ENCODE measurements around the gene NTSR2. TPM values are rescaled to one million over a fixed set of nuclear protein-coding genes. Genes with fewer than 3 reads are reported as not detected.

The NTSR2 gene
- total and polyA plus RNA-seq, 2 donors from 2014 or later: not detected

DNA sequence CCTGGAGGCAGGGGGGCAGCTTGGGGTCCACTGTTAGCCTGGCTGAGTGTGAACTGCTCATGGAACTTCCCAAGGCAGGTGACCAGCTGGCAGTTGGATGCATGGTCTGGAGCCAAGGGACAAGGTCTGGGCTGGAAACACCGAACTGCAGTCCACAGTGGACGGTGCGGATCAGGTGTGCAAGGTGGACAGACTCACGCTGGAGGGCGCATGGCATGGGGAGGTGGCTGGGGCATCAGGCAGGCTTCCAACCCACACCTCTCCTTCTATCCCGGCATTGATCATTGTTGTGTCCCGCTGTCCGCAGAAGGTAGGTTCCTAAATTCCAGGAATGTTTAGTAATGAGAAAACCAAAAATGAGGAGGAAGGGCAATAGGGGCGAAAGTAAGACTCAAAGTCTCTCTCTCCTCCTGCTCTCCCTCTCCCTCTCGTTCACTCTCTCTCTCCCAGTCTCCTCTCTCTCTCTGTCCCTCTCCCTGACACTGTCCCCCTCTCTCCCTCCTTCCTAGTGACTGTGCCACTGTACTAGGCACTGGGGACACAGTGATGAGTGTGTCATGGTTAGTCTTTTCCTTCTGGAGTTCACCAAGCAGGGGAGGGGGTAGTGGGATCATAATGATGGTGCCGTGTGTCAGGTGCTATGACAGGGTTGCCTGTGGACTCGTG, 46.1 kb upstream of the NTSR2 start:
- DNase-seq (no peak), FAIRE-seq (no peak)
- Histone ChIP-seq H3K4me3 (ENCODE audit: low read length in 3 of 3) (no peak overlapping the region), H3K36me3 (ENCODE audit: control insufficient read depth in 2 of 3, insufficient read depth in 3 of 3, low read length in 3 of 3) (no peaks in the 10 kb centered on the region), H3K4me1 (ENCODE audit: control insufficient read depth in 2 of 3, insufficient read depth in 2 of 3, low read depth in 1 of 3, low read length in 3 of 3) (peaks cover 0 to 1% (median 0%) of the 10 kb centered on the region in 3 donors), H3K27ac (ENCODE audit: low read depth in 2 of 2, low read length in 2 of 2) (no peak overlapping the region), H3K27me3 (ENCODE audit: control insufficient read depth, insufficient read depth, low read length) (no peaks in the 10 kb centered on the region), H3K9ac (ENCODE audit: low read length in 3 of 3) (no peak overlapping the region), H3K9me3 (ENCODE audit: control insufficient read depth in 2 of 3, insufficient read depth in 1 of 3, low read length in 3 of 3) (no peaks in the 10 kb centered on the region)
- TF ChIP-seq, protein P1, sequence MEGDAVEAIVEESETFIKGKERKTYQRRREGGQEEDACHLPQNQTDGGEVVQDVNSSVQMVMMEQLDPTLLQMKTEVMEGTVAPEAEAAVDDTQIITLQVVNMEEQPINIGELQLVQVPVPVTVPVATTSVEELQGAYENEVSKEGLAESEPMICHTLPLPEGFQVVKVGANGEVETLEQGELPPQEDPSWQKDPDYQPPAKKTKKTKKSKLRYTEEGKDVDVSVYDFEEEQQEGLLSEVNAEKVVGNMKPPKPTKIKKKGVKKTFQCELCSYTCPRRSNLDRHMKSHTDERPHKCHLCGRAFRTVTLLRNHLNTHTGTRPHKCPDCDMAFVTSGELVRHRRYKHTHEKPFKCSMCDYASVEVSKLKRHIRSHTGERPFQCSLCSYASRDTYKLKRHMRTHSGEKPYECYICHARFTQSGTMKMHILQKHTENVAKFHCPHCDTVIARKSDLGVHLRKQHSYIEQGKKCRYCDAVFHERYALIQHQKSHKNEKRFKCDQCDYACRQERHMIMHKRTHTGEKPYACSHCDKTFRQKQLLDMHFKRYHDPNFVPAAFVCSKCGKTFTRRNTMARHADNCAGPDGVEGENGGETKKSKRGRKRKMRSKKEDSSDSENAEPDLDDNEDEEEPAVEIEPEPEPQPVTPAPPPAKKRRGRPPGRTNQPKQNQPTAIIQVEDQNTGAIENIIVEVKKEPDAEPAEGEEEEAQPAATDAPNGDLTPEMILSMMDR (IDR thresholded peaks at IDR 0.05; ENCODE audit: borderline replicate concordance, extremely low read depth, insufficient read depth): no peak
- intact Hi-C loops (cut with DNase I): no loop called here

DNA sequence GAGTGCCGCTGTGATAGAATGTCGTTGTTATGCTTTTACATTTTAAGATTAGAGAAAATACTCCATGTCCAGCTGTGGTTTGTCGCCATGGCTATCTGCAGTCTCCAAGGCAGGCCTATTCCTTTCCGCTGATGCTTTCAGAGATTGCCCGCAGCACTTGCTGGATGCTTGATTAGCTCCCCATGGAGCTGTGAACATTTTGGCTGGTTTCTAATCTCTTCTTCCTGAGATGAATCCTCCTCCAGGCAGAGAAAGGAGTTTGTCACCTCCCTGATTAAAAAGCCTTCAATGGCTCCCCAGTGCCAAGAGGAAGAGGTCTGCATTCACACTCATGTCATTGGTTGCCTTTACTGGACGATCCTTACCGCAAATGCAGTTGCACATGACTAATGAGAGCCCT, 43.8 kb upstream of the NTSR2 start:
- FAIRE-seq: no peak
- H3K27me3 ChIP-seq (ENCODE audit: control insufficient read depth, insufficient read depth, low read length): no peaks in the 10 kb centered on the region
- DNase-seq: no peak
- H3K9me3 ChIP-seq (ENCODE audit: control insufficient read depth in 2 of 3, insufficient read depth in 1 of 3, low read length in 3 of 3): no peaks in the 10 kb centered on the region
- peaks cover 0 to 6% (median 0%) of the 10 kb centered on the region in 3 donors for H3K4me1 ChIP-seq (ENCODE audit: control insufficient read depth in 2 of 3, insufficient read depth in 2 of 3, low read depth in 1 of 3, low read length in 3 of 3)
- H3K4me3 ChIP-seq (ENCODE audit: low read length in 3 of 3): no peak overlapping the region
- no peaks in the 10 kb centered on the region for H3K36me3 ChIP-seq (ENCODE audit: control insufficient read depth in 2 of 3, insufficient read depth in 3 of 3, low read length in 3 of 3)
- H3K9ac ChIP-seq (ENCODE audit: low read length in 3 of 3): no peak overlapping the region
- intact Hi-C loops (cut with DNase I): no loop called here
- no peak overlapping the region for H3K27ac ChIP-seq (ENCODE audit: low read depth in 2 of 2, low read length in 2 of 2)
- TF ChIP-seq, protein P1 (IDR thresholded peaks at IDR 0.05; ENCODE audit: borderline replicate concordance, extremely low read depth, insufficient read depth): no peak

GRCh38 chr2:11712866-11713265, 42.9 kb upstream of the NTSR2 start:
- FAIRE-seq: no peak
- H3K27ac ChIP-seq (ENCODE audit: low read depth in 2 of 2, low read length in 2 of 2): no peak overlapping the region
- H3K4me3 ChIP-seq (ENCODE audit: low read length in 3 of 3): no peak overlapping the region
- TF ChIP-seq, protein P1 (IDR thresholded peaks at IDR 0.05; ENCODE audit: borderline replicate concordance, extremely low read depth, insufficient read depth): no peak
- no peaks in the 10 kb centered on the region for H3K9me3 ChIP-seq (ENCODE audit: control insufficient read depth in 2 of 3, insufficient read depth in 1 of 3, low read length in 3 of 3)
- H3K27me3 ChIP-seq (ENCODE audit: control insufficient read depth, insufficient read depth, low read length): no peaks in the 10 kb centered on the region
- H3K9ac ChIP-seq (ENCODE audit: low read length in 3 of 3): no peak overlapping the region
- H3K4me1 ChIP-seq (ENCODE audit: control insufficient read depth in 2 of 3, insufficient read depth in 2 of 3, low read depth in 1 of 3, low read length in 3 of 3): peaks cover 0 to 6% (median 0%) of the 10 kb centered on the region in 3 donors
- no peak for DNase-seq
- intact Hi-C loops (cut with DNase I): no loop called here
- H3K36me3 ChIP-seq (ENCODE audit: control insufficient read depth in 2 of 3, insufficient read depth in 3 of 3, low read length in 3 of 3): no peaks in the 10 kb centered on the region

DNA sequence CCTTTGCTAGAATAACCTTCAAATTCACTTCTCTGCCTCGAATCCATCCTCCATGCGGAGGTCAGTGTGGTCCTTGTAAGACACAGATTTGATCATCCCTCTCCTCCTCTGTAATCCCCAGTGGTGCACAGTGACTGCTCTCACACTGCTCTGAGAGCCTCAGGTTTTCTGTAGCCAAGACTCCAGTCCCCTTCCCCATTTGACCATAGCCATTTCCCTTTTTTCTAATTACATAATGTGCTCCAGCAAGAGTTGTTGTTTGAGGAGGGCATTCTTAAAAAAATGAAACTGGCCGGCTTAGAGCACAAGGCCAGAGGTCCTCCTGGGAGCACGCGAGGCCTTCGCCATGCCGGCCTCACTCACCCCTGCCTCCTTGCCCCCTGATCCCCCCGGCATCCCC, 41.8 kb upstream of the NTSR2 start:
- Histone ChIP-seq H3K27ac (ENCODE audit: low read depth in 2 of 2, low read length in 2 of 2) (no peak overlapping the region), H3K9ac (ENCODE audit: low read length in 3 of 3) (no peak overlapping the region), H3K4me3 (ENCODE audit: low read length in 3 of 3) (no peak overlapping the region), H3K27me3 (ENCODE audit: control insufficient read depth, insufficient read depth, low read length) (no peaks in the 10 kb centered on the region), H3K36me3 (ENCODE audit: control insufficient read depth in 2 of 3, insufficient read depth in 3 of 3, low read length in 3 of 3) (no peaks in the 10 kb centered on the region), H3K9me3 (ENCODE audit: control insufficient read depth in 2 of 3, insufficient read depth in 1 of 3, low read length in 3 of 3) (no peaks in the 10 kb centered on the region), H3K4me1 (ENCODE audit: control insufficient read depth in 2 of 3, insufficient read depth in 2 of 3, low read depth in 1 of 3, low read length in 3 of 3) (peaks cover 0 to 6% (median 0%) of the 10 kb centered on the region in 3 donors)
- intact Hi-C loops (cut with DNase I): no loop called here
- FAIRE-seq (no peak), DNase-seq (no peak)
- TF ChIP-seq, protein P1 (IDR thresholded peaks at IDR 0.05; ENCODE audit: borderline replicate concordance, extremely low read depth, insufficient read depth): no peak

All from kidney (tissue), 14 donors.